ENCODE data around the gene CTCFL. TPM values are rescaled to one million over a fixed set of nuclear protein-coding genes. Genes with fewer than 3 reads are reported as not detected.

Gene CTCFL, protein sequence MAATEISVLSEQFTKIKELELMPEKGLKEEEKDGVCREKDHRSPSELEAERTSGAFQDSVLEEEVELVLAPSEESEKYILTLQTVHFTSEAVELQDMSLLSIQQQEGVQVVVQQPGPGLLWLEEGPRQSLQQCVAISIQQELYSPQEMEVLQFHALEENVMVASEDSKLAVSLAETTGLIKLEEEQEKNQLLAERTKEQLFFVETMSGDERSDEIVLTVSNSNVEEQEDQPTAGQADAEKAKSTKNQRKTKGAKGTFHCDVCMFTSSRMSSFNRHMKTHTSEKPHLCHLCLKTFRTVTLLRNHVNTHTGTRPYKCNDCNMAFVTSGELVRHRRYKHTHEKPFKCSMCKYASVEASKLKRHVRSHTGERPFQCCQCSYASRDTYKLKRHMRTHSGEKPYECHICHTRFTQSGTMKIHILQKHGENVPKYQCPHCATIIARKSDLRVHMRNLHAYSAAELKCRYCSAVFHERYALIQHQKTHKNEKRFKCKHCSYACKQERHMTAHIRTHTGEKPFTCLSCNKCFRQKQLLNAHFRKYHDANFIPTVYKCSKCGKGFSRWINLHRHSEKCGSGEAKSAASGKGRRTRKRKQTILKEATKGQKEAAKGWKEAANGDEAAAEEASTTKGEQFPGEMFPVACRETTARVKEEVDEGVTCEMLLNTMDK
- total RNA-seq, result not detected

DNA sequence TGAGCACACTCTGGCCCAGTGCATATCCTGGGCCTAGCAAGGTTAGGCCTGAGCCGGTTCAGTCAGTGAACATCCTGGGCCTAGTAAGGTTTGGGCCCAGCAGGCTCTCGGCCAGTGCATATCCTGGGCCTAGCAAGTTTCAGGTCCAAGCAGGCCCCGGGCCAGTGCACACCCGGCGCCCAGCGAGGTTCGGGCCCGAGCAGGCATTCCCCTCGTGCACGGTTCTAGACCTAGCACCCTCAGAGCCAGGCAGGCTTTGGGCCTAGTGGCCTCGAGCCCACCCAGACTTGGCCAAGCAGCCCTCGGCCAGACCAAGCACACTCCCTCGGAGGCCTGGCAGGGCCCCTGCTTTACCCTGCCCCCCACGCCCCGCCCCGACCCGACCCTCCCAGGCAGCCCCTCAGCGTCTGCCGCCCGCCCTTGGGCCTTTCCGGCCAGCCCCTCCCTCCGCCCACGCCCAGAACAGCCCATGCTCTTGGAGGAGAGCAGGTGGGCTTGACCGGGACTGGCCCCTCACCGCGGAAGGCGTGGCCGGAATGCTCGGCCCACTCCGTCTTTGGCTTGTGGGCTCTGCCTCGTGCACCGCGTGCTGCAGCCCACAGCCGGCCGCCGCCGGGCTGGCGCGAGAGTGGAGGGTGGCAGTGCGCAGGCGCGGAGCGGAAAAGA lies at the start of gene CTCFL:
CTCFL (minus strand) TSS at position 630 of the 666 bp plus-strand sequence. CDS start 935 bp downstream, outside the sequence.
- FAIRE-seq, result no peak
- no peak for DNase-seq (ENCODE audit: low spot score in 2 of 2)

DNA sequence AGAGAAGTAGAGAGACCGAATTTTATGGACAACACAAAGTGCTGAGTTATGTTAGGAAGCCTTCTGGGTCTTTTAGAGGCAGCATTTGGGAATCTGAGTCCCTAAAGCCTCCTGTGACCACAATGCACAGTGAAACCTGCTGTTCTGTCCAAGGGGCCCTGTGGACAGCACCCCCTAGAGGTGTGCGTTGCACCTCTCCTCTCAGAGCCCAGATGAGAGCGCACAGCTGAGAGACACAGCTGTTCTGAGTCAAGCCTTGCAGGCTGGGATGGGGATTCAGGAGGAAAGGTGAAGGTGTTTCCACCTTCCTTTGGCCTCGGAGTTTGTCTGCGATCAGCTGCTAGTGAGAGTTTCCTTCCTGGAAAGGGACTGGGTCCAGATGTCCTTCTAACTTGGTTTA lies 49.0 kb upstream of the CTCFL start:
- FAIRE-seq (no peak), DNase-seq (ENCODE audit: low spot score in 2 of 2) (no peak)

GRCh38 chr20:57573242-57573641 lies 48.3 kb upstream of the CTCFL start:
- no peak for FAIRE-seq
- DNase-seq (ENCODE audit: low spot score in 2 of 2), result no peak

GRCh38 chr20:57571782-57572416 lies 47.0 kb upstream of the CTCFL start:
- FAIRE-seq (no peak), DNase-seq (ENCODE audit: low spot score in 2 of 2) (no peak)

DNA sequence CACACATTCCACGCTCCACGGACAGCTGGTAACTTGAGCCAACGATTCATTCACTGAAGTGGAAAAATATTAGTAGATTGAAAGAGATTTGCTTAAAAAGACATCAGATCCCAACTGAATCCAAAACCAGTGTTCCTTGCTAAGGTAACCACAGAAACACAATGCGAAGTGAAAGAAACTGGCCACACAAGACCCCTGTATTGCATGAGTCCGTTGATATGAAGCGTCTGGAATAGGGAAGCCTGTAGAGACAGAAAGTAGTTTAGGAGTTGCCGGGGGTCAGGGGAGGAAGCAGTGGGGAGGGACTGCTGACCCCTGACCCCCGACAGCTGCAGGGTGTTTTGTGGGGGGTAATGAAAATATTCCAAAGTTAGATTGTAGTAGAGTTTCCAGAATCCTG lies 46.0 kb upstream of the CTCFL start:
- DNase-seq (ENCODE audit: low spot score in 2 of 2) (no peak), FAIRE-seq (no peak)

GRCh38 chr20:57570145-57570850 lies 45.4 kb upstream of the CTCFL start:
- no peak for FAIRE-seq

DNA sequence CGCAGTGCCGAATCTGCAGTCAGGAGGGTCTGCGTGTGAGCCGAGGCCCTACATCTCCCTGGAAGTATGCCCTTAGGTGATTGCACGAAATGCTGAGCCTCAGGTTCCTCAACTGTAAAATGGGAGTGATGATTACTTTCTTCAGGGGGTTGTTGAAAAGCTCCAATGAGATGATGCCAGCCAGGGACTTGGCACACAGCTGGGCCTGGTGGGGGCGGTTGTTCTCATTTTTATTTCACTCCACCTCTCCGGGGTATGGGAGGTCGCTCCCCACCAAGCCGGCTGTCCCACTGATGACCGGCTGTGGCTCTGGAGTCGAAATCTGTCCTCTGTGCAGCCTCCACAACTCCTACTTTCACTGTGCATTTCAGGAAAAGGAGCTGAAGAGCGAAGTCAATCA lies 44.0 kb upstream of the CTCFL start:
- DNase-seq (ENCODE audit: low spot score in 2 of 2) (no peak), FAIRE-seq (no peak)

More at GRCh38 chr20:57570145-57570850, 45.4 kb upstream of the CTCFL start:
- no peak for DNase-seq (ENCODE audit: low spot score in 2 of 2)

DNA sequence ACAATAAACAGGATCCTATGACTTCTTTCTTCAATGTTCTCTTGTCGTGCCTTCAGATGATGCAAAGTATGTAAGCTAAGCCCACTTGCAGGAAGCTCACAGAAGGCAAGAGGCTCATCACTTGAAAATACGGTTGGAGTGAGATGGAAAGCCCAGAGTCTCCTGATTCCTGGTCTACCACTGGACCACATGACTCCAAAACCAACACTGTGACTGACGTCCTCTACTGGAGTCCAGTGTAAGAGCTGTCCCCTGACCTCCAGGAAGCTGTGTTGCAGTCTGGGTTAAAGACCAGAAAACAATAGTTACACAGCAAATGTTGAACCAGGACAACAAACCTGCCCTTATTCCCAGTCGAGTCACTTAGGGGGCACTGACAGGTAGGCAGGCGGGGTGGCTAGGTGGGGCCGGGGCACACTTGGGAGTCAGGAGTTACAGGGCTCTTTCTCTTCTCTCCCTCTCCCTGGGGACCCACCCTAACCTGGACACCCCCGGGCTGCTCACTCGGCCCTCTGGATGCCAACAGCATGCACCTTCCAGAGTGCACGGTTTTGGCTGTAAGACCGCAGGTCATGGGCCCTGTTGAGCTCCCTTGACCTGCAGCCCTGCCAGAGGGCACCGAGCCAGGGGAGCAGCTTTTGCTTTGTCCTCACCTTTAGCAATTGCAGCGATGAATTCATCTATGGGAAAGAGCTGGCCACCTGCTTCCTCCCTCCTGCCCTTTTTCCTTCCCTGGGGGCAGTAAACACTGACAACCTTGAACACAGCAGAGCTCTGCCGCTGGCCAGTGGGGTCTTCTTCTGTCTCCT lies 43.4 kb upstream of the CTCFL start:
- FAIRE-seq, result no peak
- DNase-seq (ENCODE audit: low spot score in 2 of 2), result no peak

GRCh38 chr20:57567471-57568079 lies 42.6 kb upstream of the CTCFL start:
- FAIRE-seq (no peak), DNase-seq (ENCODE audit: low spot score in 2 of 2) (no peak)

DNA sequence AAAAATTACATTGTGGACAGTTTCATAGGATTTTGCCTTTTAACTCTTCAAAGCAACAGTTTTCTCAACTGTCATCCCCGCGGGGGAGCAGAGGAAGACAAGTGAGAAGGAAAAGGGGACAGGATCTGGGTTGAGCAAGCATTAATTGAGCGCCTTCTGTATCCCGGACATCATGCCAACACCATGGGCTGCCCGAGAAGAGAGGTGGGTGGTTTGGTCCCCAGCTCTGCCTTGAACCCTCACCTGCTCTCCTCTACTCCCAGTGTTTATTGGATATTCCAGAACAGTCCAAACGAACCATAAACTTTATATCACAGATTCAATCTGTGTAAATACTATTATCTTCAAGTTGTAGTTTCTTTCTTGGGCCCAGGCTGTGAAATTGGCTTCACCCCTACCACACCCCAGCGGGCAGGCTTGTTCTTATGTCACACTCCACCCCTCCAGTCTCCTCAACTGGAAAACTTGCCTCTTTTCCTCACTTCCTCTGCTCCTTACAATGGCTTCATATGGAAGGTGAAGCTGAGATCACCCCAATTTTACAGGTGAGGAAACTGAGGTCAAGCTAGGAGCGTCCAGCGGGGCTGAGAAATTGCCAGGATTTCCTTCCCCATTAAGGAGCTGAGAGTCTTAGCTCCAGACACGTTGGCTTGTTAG lies 42.0 kb upstream of the CTCFL start:
- FAIRE-seq (no peak), DNase-seq (ENCODE audit: low spot score in 2 of 2) (no peak)

GRCh38 chr20:57566399-57566798 lies 41.5 kb upstream of the CTCFL start:
- DNase-seq (ENCODE audit: low spot score in 2 of 2) (no peak), FAIRE-seq (no peak)

- no peak for FAIRE-seq
- no peak for DNase-seq (ENCODE audit: low spot score in 2 of 2)
Observed at GRCh38 chr20:57564951-57565642, 40.2 kb upstream of the CTCFL start.

GRCh38 chr20:57564180-57564802 lies 39.4 kb upstream of the CTCFL start:
- no peak for FAIRE-seq
- no peak for DNase-seq (ENCODE audit: low spot score in 2 of 2)

DNA sequence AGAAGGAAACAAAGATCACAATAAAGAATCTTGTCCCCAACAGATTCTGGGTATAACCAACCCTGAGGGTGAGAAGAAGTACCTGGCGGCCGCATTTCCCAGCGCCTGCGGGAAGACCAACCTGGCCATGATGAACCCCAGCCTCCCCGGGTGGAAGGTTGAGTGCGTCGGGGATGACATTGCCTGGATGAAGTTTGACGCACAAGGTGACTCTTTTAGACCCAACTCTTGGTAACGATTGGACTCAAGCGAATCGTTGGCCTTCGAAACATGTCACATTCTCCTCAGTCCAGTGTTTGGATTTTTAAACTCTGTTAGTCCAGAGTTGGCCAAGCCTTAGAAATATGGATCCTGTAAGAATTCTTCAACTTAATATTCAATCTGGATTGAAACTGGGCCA lies 38.6 kb upstream of the CTCFL start:
- FAIRE-seq, result no peak

GRCh38 chr20:57562541-57563465 lies 37.9 kb upstream of the CTCFL start:
- FAIRE-seq, result no peak
- DNase-seq (ENCODE audit: low spot score in 2 of 2), result no peak

More for the DNA sequence above, 38.6 kb upstream of the CTCFL start:
- DNase-seq (ENCODE audit: low spot score in 2 of 2), result no peak

All from frontal cortex (tissue), 4 donors.